D341Med (cell line): ENCODE data around the gene KIF19.
"Not testable (repeated sequence)": the region's sequence is repeated elsewhere in the genome, so short reads cannot be mapped to it uniquely, and the experiment has no call there.

Source experiments
- DNase-seq: peaks from one replicate; pipeline ENCODE4 v3.0.0; 2012; ENCODE audit warnings: low spot score

KIF19 gene

DNA sequence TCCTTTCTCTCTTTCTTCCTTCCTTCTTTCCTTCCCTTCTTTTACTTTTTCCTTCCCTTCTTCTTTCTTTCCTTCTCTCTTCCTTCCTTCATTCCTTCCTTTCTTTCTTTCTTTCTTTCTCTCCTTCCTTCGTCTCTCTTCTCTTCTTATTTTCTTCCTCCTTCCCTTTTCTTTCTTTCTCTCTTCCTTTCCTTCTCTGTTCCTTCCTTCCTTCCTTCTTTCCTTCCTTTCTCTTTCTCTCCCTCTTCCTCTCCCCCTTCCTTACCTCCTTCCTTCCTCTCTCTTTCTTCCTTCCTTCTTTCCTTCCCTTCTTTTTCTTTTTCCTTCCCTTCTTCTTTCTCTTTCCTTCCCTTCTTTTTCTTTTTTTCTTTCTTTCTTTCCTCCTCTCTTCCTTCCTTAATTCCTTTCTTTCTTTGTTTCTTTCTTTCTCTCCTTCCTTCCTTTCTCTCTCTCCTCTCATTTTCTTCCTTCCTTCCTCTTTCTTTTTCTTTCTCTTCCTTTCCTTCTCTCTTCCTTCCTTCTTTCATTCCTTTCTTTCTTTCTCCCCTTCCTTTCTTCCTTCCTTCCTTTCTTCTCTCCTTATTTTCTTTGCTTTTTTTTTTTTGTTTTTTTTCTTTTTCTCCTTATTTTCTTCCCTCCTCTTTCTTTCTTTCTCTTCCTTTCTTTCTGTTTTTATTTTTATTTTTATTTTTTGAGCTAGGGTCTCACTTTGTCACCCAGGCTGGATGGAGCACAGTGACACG is 64.1 kb downstream of the KIF19 start:
- no peak for DNase-seq

DNA sequence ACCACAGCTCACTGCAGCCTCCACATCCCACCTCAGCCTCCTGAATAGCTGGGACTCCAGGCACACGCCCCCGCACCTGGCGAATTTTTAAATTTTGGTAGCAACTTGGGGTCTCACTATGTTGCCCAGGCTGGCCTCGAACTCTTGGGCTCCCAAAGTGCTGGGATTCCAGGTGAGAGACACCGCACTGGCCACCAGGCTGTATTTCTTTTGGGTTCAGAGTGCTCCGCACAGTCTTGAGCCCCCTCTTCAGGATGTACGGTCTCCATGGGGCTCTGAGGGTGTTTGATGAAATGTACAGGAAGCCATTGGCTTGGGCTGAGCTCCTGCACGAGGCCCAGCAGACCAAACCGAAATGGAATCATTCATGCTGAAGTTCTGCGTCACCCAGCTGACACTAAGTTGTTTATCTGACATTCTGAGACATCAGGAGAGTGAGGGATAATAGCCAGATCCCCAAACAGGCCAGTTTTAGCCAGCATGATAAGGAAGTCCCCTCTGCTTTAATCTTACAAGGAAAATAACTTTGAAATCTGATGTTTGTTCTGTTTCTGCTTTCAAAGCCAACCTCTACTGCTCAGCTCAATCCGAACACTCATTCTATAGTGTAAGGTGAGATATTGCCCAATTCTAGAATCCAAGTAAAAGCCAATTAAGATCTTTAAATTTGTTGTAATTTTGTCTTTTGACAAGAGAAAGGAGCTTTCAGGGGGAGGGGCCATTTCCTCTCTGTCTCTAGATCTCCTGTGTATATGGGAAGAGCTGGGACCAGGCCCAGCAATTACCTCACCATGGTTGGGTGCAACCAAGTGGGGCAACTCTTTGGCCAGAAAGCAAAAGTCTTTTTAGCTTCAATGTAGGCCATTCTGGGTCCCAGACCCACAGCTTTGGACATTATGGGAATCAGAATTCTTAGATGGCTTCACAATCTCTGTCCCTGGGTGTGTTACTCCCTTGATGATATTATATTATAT is 64.9 kb downstream of the KIF19 start:
- DNase-seq: no peak

DNA sequence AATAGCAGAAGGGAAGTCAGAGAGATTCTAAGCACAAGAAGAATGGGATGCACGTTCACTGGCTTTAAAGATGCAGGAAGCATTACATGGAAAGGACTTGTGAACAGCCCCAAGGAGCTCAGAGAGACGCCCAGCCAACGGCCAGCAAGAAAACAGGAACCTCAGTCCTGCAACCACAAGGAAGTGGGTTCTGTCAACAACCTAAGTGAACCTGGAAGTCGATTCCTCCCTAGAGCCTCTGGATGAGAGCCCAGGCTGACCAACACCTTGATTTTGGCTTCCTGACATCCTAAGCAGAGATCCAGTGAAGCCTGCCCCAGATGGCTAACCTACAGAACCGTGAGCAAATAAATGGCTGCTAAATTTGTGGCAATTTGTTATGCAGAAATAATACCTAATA is 65.7 kb downstream of the KIF19 start:
- DNase-seq: no peak

DNA sequence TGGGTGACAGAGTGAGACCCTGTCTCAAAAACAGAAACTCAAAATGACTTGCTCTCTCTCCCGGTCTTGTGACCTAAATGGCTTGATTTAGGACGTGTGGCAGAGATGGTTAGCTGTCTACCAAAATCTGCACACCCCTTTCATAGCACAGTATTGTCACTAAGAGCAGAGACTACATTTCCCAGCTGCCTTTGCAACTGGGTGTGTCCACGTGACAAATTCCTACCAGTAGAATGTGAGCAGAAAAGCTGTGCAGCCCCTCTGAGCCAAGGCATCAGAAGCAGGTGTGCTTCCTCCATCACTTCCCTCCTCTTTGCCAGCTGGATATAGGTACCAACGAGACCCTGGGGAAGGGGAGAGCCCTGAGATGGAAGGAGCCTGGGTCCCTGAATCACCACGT is 66.8 kb downstream of the KIF19 start:
- peak; percentile 60 for DNase-seq

DNA sequence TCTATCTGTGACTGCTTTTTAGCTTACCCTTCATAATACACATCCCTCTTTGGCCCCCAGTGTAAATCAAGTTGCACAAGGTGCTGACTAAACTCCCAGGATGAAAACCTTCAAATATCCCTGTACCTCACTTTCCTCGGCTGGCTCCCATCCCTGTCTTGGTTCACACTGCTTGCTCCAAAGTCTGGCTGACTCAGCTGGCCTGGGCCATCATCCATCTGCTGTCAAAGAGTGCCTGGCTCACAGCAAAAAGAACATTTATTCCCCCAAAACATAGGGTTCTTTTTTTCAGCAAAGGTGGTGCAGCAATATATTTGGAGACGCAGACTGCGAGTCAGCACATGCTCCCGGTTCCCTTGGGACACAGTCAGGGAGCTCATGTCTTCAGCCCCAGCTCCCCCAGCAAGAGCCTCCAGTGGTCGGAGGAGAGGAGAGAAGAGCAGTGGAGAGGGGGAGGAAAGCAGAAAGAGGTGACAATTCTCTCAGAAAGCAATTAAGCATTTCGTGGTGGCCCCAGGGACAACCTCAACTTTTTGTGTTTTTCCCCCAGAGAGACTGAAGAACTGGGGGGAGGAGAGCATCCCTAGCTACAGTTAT is 67.4 kb downstream of the KIF19 start:
- no peak for DNase-seq

DNA sequence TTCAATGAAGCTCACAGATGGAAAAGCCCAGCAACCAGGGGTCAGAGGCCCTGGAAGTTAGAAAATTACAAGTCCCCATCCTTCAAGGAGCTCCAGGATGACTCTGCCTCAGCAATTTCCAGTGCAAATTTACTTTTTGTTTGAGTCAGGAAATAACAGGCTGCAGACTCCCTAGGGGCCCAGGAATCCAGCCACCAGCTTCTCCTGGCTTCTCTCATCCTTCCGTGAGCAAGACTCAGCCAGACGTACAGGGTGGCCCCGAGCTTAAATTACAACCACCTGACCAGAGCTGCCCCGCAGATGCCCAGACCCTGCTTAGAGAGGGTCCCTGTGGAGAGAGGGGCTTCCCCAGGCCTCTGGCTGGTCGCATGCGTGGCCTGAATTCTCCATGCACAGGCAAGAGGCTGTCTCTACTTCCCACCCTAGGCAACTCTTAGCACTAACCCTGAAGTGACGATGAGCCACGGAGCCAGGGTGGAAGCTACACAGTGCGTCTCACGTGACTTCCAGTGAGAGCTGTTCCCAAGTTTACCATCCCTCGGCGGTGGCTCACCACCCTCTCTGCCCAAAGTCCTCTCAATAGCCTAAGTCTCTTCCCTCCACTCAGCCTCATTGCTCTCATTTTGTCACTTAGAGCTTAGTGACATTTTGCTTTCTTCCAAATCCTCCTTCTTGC is 68.4 kb downstream of the KIF19 start:
- no peak for DNase-seq

DNA sequence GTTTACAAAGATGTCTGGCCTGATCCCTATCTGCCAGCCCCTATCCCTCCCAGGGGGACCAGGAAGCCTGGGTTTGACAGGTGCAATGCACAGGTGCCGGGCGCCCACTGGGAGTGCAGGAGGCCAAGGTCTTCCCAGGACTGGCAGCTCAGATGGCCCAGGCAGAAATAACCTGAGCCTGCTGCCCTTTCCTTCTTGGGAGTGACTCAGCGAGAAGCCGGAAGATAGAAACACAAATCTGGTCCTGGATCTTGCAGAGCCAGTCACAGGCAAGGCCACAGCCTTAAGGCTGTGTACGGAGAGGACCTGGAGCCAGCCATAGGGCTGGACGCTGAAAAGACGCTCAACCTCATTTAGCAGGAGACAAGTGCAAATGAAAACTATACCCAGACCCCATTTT is 69.0 kb downstream of the KIF19 start:
- no peak for DNase-seq

DNA sequence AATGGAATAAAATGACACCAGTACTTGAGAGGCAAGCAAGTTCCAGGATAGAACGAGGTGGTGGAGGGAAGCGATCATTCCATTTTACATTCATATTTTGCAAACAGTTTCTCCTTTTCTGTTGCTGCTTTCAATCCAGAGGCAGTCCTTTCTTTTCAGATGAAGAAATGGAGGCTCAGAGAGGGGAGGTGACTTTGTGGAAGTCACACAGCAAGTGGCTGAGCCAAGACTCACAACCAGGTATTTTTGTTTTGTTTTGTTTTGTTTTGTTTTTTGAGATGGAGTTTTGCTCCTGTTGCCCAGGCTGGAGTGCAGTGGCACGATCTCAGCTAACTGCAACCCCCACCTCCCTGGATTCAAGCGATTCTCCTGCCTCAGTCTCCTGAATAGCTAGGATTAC is 70.5 kb downstream of the KIF19 start:
- no peak for DNase-seq

DNA sequence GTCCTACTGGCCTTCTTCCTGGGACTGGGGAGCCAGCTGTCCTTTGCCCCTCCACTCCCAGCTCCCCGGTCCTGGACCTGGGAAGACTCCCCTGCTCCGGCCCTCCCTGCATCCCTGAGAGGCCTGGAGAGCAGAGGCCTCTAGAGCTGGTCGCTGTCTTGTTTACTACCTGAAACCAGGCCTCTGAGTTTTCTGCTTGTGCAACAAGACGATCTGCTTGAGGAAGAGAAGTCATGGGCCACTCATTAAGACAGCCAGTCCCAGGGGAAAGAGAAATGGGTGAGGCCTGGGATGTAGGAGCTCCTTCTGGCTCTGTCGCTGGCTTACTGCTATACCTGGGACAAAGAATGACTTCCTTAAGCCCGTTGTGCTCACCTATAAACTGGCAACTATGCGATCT is 76.0 kb downstream of the KIF19 start:
- peak; percentile 39 for DNase-seq

DNA sequence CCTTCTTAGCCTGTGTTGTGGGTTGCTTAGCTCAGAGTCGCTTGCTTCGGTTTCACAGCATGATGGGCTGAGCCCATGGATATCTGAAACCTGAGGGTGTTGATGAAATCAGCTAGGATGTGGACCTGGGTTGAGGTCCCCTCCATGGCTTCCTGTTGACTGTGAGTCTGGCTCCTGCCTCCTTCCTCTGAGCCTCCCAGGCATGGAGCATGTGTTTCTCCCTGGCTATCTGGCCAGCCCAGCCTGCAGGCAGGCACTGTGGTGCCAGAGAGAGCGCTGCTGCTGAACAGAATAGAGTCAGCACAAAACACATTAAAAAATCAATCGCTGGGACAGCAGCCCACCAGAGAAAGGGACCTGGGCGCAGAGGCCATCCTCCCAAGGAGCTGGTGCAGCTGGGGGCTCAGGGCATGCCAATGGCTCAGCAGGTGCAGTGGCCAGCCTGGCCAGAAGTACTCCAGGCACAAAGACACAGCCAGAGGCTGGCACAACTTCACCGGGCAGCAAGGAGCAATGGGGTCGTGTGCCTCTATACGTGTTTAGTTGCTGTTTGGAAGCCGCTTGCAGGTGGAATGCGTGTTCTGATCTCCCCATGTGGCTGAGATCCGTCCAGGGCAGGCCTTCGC is 77.6 kb downstream of the KIF19 start:
- DNase-seq: peak; percentile 38

DNA sequence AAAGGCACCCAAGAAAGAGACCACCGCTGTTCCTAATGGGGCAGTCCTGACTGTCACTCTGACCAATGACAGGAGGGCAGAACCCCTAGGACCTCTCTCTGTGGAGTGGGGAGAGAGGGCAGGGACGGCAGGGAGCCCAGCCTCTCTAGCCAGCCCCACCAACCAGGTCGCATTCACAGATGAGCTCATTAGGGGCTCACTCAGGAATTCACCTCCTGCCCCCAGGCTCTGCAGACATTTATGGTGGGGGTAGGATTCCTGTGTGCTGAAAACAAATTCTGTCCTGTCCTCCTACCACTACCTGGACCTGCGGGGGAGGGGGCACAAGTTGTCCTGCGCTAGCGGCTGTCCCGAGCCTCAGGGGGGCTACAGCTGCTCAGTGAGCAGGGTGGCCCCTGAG is 78.2 kb downstream of the KIF19 start:
- DNase-seq: peak; percentile 38

DNA sequence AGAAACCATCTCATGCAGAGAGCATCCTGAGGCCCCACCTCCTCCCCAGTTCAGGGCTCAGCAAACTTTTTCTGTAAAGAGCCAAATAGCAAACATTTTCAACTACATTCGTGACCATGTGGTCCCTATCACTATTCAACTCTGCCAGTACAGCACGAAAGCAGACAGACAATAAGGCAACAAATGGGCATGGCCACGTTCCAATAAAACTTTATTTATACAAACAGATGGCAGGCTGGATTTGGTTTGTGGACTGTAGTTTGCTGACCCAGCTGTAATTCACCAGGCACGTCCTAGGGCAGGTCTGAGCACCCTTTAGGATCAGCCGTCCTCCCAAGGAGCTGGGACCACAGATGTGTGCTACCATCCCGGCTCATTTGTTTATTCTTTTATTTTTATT is 78.8 kb downstream of the KIF19 start:
- no peak for DNase-seq

DNA sequence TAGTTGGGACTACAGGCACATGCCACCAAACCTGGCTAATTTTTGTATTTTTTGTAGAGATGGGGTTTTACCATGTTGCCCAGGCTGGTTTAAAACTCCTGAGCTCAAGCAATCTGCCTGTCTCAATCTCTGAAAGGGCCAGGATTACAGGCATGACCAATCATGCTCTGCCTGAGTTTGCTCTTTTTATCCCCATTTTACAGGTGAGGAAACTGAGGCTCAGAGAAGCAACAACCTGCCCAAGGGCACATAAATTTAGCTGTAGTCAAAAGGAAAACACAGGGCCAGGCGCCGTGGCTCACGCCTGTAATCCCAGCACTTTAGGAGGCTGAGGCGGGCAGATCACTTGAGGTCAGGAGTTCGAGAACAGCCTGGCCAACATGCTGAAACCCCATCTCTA is 79.3 kb downstream of the KIF19 start:
- not testable (repeated sequence) for DNase-seq
